Measurements from ENCODE around the gene SFMBT2. TPM values are rescaled to one million over a fixed set of nuclear protein-coding genes. Genes with fewer than 3 reads are reported as not detected.

SFMBT2 gene
- total RNA-seq, 1 donor from 2014 or later, result 2.7 TPM

GRCh38 chr10:7239312-7239985 lies 171.4 kb downstream of the SFMBT2 start:
- Mint-ChIP-seq H3K27me3 (ENCODE audit: unreplicated experiment) (no peaks in the 10 kb centered on the region), H3K9me3 (ENCODE audit: unreplicated experiment) (peaks cover 9% of the 10 kb centered on the region), H3K4me3 (ENCODE audit: unreplicated experiment) (no peak overlapping the region), H3K27ac (ENCODE audit: unreplicated experiment) (no peak overlapping the region), H3K36me3 (ENCODE audit: unreplicated experiment) (no peaks in the 10 kb centered on the region), H3K4me1 (ENCODE audit: unreplicated experiment) (no peaks in the 10 kb centered on the region)
- DNase-seq (ENCODE audit: extremely low spot score, unreplicated experiment), result no peak
- no peak for TF ChIP-seq CTCF (IDR thresholded peaks at IDR 0.05)

- no peaks in the 10 kb centered on the region for H3K27me3 Mint-ChIP-seq (ENCODE audit: unreplicated experiment)
- no peak overlapping the region for H3K27ac Mint-ChIP-seq (ENCODE audit: unreplicated experiment)
- H3K36me3 Mint-ChIP-seq (ENCODE audit: unreplicated experiment), result no peaks in the 10 kb centered on the region
- no peak for DNase-seq (ENCODE audit: extremely low spot score, unreplicated experiment)
- TF ChIP-seq CTCF (IDR thresholded peaks at IDR 0.05), result no peak
- H3K4me3 Mint-ChIP-seq (ENCODE audit: unreplicated experiment), result no peak overlapping the region
- H3K9me3 Mint-ChIP-seq (ENCODE audit: unreplicated experiment), result peaks cover 14% of the 10 kb centered on the region
- no peaks in the 10 kb centered on the region for H3K4me1 Mint-ChIP-seq (ENCODE audit: unreplicated experiment)
Measured at GRCh38 chr10:7235376-7235775, 175.5 kb downstream of the SFMBT2 start.

- Mint-ChIP-seq H3K27me3 (ENCODE audit: unreplicated experiment) (no peaks in the 10 kb centered on the region), H3K4me1 (ENCODE audit: unreplicated experiment) (no peaks in the 10 kb centered on the region), H3K9me3 (ENCODE audit: unreplicated experiment) (peaks cover 14% of the 10 kb centered on the region), H3K36me3 (ENCODE audit: unreplicated experiment) (no peaks in the 10 kb centered on the region), H3K27ac (ENCODE audit: unreplicated experiment) (no peak overlapping the region), H3K4me3 (ENCODE audit: unreplicated experiment) (no peak overlapping the region)
- TF ChIP-seq CTCF (IDR thresholded peaks at IDR 0.05), result no peak
- DNase-seq (ENCODE audit: extremely low spot score, unreplicated experiment), result no peak
Measured at GRCh38 chr10:7234109-7234508, 176.7 kb downstream of the SFMBT2 start.

- Mint-ChIP-seq H3K4me1 (ENCODE audit: unreplicated experiment) (no peaks in the 10 kb centered on the region), H3K36me3 (ENCODE audit: unreplicated experiment) (no peaks in the 10 kb centered on the region), H3K27ac (ENCODE audit: unreplicated experiment) (no peak overlapping the region), H3K4me3 (ENCODE audit: unreplicated experiment) (no peak overlapping the region), H3K9me3 (ENCODE audit: unreplicated experiment) (peaks cover 14% of the 10 kb centered on the region), H3K27me3 (ENCODE audit: unreplicated experiment) (no peaks in the 10 kb centered on the region)
- TF ChIP-seq CTCF (IDR thresholded peaks at IDR 0.05), result no peak
- no peak for DNase-seq (ENCODE audit: extremely low spot score, unreplicated experiment)
Measured at GRCh38 chr10:7233259-7233991, 177.4 kb downstream of the SFMBT2 start.
